Islet of Langerhans (tissue), 1 donor: ENCODE measurements around the gene ATP5PO.
"Not testable (repeated sequence)": the region's sequence is repeated elsewhere in the genome, so short reads cannot be mapped to it uniquely, and the experiment has no call there.

Experiments
- FAIRE-seq: peaks from one replicate; lab custom pipeline; 2011; peaks lifted over from hg19 to GRCh38; lab: Jason Lieb, UNC

Gene ATP5PO

GRCh38 chr21:33898586-33898985, 17.0 kb downstream of the ATP5PO start:
- FAIRE-seq, result no peak

GRCh38 chr21:33897739-33898138, 17.9 kb downstream of the ATP5PO start:
- FAIRE-seq, result no peak

DNA sequence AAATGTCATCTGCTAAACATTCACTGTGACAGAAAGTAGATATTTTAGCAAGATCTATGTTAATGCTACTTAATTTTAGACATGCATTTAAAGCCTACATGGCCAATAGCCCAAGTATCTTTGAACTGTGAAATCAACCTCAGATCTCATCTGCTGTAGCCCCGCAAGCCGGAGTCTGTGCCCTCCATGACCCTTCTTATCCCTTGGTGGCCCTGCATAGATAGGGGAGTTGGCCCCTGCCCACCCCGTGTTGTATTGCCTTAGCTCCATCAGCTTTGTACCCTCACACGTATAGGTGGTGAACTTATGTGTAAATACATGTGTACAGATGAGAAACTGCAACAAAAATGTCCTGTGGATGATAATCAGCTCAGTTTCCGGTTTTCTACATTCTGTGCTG, 18.5 kb downstream of the ATP5PO start:
- no peak for FAIRE-seq

GRCh38 chr21:33896691-33897090, 18.9 kb downstream of the ATP5PO start:
- FAIRE-seq, result no peak

- FAIRE-seq, result no peak
These were observed 20.2 kb downstream of the ATP5PO start for GRCh38 chr21:33895356-33895755.

DNA sequence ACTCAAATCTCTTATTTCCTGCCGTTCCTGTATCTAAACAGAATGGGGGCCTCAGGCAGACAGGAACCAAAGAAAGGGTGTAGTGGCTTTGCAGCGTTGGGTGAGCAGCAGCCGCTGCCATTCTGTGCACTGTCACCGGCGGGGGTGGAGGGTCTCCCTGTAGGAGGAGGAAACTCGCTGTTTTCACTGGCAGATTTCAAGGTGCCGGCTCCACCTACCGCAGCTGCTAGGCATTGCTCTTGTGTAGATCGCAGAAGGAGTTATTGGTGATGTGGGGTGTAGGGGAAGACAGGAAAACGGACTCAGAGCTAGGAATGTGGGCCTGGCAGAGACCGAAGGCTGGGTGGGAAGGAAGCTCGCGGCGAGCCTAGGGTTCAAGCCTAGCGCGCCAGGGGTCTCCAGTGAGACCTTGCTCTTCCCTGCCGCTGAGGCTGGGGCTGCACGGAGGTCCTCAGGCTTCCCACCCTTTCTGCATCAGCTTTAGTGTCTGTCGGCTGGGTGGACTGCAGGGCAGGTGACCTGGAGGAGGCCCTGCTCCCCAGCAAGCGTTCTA, 20.8 kb downstream of the ATP5PO start:
- no peak for FAIRE-seq

DNA sequence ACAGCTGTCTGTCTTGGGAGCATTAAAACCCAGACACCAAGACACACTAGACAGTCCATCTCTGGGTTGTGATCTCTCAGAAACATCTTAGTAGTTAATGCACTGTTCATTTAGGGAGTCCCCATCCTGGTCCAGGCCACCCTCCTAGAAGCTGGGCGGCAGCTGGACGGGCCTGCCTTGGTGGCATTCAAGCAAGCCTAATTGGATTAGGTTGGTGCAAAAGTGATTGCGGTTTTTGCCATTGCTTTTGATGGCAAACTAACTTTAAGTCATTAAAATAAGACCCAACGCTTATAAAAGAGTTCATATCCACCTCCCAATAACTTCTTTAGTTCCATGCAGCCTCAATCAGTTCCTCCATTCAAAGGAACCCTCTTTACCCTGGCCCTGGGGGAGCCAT, 21.7 kb downstream of the ATP5PO start:
- no peak for FAIRE-seq

DNA sequence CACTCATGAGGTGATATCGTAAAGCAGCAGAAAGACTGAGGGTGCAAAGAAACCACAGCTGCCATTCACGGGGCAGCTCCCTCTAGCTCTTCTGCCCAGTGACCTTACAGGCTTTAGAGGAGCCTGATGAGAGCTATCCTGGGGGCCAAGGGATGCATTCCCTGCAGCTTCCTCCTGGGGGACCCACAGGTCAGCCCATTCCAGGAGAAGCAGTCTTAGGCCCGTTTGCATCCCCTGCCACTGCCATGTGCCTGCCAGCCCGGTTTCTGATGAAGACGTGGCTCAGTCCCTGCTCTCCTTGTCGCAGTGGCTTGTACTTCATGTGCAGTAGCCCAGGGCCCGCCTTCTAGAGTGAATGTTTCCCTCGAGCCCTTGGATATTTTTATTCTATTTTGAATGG, 22.8 kb downstream of the ATP5PO start:
- FAIRE-seq, result no peak

DNA sequence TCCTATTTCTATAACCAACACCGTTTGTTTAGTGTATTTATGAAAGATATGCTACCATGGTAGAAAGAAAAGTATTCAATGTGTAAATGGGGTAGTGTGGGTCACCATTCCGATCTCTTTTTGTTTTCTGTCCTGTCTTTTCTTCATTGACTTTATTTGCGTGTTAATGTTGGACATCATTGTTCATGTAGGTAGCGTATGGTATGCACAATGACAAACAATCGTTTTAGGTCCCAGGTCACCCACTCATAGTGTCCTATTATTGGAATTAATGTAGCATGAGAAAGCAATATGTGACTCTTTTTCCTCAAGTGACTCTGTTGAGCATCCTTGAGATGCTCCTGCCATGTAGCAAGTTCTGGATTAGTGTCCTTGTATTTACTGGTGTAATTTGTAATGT, 25.4 kb downstream of the ATP5PO start:
- no peak for FAIRE-seq

- FAIRE-seq, result no peak
These were observed 29.3 kb downstream of the ATP5PO start for GRCh38 chr21:33886321-33886720.

DNA sequence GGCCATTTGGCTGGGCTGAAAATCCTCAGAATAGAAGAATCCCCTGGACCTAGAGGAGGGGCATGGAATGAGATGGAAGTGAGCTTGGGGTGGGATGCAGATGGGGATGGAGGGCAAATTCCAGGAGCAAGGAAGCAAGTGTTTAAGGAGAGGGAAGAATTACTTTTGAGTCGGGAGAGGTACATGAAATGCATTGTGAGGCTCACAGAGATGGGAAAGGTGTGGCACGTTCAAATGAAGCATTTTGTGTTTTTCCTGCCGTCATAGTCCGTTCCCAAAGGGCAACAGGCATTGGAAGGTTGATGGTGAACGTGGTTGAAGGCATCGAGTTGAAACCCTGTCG, 30.5 kb downstream of the ATP5PO start:
- no peak for FAIRE-seq

DNA sequence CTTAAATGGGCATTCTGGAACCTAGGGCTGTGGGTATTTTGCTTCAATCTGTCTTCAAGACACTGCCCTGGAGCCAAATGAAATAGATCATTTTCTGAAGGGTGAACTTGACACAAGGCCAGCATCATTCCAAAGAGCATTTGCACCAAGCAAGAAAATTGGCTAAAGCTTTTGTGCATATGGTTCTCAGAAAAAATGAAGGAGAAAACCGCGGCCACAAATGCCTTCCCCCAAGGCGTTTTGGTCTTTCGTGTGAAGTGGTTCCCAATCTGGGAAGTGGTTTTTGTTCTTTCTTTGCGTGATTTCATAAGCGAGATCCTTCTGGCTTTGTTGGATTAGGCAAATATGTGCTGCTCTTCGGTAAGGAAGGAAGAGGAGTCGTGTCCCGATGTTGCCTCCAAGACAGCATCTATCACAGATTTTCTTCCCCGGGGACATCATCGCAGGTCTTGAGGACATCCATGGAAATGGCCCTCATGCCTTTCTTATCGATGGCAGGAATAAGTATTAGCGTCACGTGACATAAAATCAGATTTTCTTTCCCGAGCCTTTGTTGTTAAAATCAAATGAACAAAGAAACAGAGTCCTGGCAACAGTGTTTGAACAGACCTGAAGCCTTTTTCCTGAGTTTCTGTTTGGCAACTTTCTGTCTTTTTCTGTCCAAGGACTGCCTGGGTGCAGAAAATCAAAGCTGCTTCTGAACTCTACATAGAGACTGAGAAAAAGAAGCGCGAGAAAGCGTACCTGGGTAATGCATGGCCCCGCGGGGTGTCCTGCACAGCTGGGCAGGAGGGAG, 31.0 kb downstream of the ATP5PO start:
- no peak for FAIRE-seq

- FAIRE-seq, result no peak
These were observed 32.5 kb downstream of the ATP5PO start for GRCh38 chr21:33883118-33883517.

DNA sequence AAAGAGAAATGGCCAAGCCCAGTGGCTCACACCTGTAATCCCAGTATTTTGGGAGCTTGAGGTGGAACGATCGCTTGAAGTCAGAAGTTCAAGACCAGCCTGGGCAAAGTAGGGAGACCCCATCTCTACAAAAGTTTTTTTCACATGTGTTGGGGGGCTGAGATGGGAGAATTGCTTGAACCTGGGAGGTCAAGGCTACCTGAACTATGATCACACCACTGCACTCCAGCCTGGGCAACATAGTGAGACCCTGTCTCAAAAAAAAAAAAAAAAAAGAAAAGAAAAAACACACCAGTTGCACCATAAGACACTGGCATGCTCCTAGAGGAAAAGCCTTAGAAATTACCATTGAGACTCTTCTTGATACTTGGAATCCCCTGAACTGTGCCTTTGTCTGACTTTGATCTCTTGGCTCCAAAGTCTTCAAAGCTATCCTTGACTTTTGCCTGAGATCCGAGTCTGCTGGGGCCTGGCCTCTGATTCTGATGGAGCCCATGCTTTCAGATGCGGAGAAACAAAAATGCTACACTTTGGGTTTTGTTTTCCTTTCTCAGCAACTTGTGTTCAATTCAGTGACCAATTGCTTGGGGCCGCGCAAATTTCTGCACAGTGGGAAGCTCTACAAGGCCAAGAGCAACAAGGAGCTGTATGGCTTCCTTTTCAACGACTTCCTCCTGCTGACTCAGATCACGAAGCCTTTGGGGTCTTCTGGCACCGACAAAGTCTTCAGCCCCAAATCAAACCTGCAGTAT, 33.7 kb downstream of the ATP5PO start:
- no peak for FAIRE-seq

DNA sequence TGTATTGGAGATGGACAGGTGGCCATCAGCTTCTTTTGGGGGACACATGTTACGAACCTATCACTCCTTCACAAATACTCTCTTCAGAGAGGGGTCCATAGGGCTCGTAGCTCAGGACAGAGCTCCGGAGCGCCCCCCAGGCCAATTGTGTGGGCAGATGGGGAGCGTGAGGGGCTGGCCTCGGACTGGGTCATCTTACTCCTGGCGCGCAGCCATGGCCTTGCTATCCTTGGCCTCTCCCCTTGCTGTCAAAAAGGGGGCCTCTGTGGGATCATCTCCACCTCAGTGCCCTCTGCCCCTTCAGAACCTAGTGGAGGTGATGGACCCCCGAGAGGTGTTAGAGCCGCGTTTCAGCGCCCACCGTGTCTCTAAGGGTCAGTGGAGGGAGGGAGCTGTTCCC, 35.0 kb downstream of the ATP5PO start:
- no peak for FAIRE-seq

DNA sequence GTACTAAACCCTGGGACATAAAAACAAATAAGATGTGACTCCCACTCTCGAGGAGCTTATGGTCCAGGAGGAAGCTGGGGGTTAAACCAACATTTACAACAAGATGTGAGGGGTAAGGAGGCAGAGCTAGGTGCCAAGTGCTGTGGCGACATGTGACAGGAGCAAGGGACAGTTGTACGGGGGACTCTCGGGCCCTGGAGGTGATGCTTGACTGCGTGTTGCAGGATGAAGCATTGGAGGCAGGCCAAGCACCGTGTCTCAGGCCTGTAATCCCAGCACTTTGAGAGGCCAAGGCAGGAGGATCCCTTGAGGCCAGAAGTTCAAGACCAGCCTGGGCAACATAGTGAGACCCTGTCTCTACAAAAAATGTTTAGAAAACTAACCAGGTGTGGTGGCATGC, 36.8 kb downstream of the ATP5PO start:
- FAIRE-seq, result no peak

DNA sequence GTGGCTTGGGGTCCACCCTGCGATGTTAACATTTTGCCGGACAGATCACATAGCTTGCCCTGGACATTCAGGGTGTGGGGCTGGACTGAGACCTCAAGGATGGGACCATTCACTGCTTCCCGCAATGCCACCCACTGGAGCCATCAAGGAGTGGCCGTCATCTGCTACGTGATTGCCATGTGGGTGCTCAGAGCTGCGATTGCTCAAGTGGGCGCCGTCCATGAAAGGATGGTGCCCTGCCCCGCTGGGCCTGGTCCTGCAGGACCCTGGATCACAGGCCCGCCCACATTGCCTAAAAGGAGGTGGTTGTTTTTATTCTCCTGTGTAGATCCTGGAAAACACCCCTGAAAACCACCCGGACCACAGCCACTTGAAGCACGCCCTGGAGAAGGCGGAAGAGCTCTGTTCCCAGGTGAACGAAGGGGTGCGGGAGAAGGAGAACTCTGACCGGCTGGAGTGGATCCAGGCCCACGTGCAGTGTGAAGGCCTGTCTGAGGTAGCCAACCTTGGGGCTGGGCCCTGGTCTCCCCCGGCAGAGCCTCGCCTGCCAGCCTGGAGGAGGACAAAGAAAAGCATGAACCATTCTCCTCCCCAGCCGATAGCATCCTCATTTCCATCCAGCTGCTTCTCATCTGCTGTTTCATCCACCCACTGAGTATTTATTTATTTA, 40.4 kb downstream of the ATP5PO start:
- no peak for FAIRE-seq

GRCh38 chr21:33874161-33874560, 41.4 kb downstream of the ATP5PO start:
- FAIRE-seq, result no peak

DNA sequence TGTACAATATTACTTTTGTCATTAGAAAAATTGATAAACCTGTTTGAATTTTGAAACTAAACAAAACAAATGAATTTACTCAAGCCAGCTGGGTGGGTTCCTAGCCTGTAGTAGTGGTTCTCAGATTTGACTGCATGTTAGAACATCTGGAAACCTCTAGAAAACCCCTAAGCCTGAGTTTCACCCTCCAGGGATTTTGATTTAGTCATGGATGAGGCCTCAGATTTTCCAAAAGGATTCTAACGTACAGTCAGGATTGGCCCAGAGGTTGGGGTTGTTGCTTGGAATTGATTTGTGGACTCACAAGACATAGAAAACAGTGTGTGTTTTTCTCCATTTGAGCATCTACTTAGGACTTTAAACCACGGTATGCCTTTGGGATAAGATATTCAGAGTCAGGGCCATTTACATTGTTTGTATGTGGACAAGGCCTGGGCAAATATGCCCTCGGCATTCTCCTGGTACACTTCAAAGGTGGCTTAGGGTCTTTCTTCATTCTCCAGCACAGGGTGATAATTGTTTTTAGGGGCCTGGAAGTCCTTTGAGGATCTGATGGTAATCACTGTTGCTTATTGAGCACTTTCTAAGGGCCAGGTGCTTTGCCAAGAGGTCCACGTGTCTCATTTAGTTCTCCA, 42.6 kb downstream of the ATP5PO start:
- no peak for FAIRE-seq

DNA sequence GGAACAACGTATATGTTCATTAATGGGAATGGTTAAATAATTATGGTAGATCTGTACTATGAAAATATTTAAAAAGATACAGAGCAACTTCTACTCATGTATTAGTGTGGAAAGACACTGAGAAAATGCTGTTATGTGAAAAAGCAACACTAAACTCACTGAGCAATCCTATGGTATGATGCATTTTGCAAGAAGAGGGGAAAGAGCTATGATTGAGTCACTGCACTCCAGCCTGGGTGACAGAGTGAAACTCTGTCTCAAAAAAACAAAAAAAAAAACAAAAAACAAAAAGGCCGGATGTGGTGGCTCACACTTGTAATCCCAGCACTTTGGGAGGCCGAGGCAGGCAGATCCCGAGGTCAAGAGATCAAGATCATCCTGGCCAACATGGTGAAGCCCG, 44.4 kb downstream of the ATP5PO start:
- FAIRE-seq, result no peak

DNA sequence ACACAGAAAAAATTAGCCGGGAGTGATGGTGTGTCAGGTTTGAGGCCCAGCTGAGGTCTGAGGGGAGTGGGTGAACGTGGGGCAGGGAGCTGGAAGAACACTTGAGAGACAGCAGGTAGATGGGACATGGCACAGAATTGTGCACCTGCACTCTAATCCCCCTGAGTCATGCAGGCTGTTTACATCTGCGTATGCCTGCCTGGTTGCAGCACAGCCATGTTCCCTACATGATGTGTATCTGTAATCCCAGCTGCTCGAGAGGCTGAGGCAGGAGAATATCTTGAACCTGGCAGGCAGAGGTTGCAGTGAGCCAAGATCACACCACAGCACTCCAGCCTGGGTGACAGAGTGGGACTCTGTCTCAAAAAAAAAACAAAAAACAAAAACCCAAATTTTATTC, 44.8 kb downstream of the ATP5PO start:
- FAIRE-seq, result no peak

DNA sequence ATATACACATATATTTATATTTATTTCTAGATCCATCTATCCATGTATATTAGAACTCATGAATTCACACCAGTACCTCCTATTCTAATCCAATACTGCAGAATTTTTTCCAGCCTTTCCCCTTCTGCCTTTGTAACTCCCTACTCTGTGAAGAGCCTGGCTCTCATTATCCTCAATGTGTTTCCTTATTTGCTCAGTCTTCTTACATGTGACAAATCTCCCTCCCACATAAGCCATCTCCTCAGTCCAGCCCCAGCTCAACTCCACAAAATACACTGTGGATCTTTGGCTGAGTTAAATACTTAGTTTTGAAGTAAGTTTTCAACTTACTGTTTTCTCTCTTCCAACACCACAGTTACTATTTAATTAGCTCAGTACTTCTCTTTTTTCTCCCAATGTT, 45.7 kb downstream of the ATP5PO start:
- no peak for FAIRE-seq

GRCh38 chr21:33867868-33868267, 47.7 kb downstream of the ATP5PO start:
- FAIRE-seq, result not testable (repeated sequence)
